ENCODE measurements around the gene KLHL9.

DNA sequence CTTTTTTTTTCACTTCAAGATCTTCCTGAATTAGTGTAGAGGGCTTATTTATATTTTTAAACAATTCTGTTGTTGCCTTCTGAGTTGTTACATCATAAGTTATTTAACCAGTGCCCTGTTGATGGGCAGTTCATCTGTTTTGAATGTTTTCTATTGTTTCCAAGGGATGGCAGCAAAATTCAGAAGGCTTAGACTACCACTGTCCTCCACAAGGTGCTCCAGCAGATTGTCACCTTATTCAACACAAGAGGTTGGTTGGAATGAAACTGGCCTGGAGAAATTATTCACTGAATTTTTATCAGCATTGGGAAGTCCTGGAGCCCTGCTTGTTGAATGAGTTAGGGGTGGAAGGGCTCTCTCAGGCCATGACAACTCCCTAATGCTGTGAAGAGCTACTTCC is 1.3 kb upstream of the KLHL9 start:
- TF ChIP-seq CTCF (IDR thresholded peaks at IDR 0.05) (no peak), POLR2AphosphoS5 (IDR thresholded peaks at IDR 0.05) (no peak)

All from suprapubic skin (tissue), 3 donors.